ENCODE measurements around the gene CNNM4.

CNNM4 gene

GRCh38 chr2:96859099-96859649, 98.5 kb downstream of the CNNM4 start:
- DNase-seq (ENCODE audit: low read depth): no peak

GRCh38 chr2:96859681-96860064, 99.0 kb downstream of the CNNM4 start:
- no peak for DNase-seq (ENCODE audit: low read depth)

- DNase-seq (ENCODE audit: low read depth): no peak
Observed at GRCh38 chr2:96860065-96861029, 99.6 kb downstream of the CNNM4 start.

- DNase-seq (ENCODE audit: low read depth): no peak
Observed at GRCh38 chr2:96861074-96861473, 100.4 kb downstream of the CNNM4 start.
